Ecto neural progenitor cell (in vitro differentiated cells): ENCODE measurements around the gene E2F4.

Experiments used
- DNase-seq: peaks from one replicate; pipeline ENCODE4 v3.0.0-alpha.2; 2018; ENCODE audit warnings: low spot score

Gene E2F4

DNA sequence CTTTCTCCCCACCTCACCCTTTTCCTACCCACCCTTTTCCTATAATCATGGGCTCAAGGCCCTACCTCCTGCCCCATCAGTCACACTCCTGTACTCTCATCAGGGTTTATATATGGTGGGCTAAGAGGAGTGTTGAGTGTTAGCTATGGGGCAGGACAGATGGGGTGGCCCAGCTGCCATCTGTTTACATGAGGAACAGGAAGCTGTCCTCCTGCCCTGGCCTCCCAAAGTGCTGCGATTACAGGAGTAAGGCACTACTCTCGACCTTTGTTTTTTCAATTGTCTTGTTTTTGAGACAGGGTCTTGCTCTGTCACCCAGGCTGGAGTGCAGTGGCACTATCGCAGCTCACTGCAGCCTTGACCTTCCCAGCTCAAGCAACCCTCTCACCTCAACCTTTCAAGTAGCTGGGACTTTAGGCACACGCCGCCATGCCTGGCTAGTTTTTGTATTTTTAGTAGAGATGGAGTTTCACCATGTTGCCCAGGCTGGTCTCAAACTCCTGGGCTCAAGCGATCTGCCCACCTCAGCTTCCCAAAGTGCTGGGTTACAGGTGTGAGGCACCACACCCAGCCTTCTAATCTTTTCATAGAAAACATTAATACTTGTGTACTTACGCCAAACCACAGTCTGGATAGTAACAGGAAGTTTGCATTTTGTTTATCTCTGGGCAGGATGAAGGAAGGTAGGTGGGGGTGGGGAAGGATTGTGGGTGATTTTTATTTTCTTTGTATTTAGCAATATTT lies 33.9 kb upstream of the E2F4 start:
- DNase-seq = no peak

DNA sequence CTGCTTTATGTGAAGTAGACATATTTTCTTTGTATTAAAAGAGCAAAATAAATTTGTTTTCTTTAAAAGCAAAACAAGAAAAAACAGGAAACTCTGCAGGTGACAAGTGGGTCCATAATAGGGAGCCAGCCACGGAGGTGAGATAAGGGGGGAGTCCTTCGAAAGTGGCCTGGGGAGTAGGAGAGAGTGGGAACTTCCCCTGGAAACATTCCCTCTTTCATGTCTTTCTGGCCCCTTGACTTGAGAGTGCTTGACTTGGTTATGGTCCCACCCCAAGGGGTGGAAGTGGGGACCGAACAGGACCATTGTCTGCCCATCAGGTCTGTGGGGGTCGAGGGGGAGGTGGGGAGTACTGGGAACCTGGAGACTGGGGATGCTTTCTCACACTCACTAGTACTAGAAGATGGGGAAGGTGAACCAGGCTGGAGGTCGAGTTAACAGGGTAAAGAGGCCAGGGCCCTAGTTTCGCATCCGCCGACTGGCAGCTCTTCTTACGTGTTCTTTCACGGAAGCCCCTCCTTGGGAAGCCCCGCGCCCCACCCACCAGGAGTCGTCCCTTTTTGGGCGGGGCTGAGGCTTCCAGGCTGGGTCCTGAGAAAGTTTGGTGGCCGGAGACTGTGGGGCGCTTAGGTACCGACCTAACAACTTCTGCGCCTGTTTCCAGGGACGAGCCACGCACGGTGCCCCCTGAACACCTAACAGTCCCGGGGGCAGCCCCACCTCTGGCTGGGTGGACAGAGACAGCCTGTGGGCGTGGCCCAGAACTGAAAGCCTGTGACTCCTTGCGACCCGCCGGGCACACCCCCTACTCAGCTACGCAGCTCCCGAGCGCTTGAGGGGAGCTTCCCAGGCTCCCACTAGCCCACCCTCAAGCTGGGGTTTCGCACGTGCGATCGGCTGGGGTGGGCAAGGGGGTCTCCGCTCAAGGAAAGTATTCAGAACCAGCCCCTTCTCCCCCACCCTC lies 33.0 kb upstream of the E2F4 start:
- peak; percentile 63 for DNase-seq

DNA sequence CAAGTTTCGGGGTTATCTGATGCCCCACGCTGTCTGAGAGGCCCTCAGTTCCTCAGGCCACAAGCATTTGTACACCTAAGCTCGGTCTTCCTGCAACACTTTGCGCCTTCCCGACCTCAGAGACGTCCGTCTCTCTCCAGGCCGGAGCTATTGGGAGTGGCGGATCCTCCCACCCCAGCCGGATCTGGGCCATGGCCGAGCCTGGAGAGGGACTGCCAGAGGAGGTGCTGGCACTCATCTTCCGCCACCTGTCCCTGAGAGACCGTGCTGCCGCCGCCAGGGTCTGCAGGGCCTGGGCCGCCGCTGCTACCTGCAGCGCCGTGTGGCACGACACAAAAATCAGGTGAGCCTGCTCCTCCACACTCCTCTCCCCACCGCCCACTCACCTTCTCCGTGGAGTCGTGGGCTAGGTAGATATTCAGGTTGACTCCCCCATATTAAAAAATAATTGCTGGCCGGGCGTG lies 30.3 kb upstream of the E2F4 start:
- no peak for DNase-seq

DNA sequence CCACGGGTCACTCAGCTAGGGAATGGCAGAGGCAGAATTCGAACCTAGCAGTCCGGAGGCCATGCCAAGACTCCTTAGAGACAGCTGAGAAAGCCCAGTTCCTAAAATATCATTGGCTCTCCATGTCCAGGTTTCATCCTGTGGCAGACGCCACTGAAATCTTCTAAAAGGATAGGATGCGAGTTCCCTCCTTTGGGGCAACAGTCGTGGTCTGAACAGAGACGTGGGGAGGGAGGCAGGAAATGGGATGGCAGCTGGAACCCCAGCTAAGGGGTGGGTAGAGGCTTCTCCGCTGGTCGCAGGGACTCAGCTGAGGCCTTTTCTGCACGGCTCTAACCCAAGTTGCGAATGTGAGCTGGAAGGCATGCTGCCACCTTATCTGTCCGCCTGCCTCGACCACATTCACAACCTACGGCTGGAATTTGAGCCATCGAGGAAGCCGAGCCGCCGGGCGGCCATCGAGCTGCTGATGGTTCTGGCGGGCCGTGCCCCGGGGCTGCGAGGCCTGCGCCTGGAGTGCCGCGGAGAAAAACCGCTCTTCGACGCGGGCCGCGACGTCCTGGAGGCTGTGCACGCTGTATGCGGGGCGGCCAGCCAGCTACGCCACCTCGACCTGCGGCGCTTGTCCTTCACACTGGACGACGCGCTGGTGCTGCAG lies 29.3 kb upstream of the E2F4 start:
- peak; percentile 61 for DNase-seq

DNA sequence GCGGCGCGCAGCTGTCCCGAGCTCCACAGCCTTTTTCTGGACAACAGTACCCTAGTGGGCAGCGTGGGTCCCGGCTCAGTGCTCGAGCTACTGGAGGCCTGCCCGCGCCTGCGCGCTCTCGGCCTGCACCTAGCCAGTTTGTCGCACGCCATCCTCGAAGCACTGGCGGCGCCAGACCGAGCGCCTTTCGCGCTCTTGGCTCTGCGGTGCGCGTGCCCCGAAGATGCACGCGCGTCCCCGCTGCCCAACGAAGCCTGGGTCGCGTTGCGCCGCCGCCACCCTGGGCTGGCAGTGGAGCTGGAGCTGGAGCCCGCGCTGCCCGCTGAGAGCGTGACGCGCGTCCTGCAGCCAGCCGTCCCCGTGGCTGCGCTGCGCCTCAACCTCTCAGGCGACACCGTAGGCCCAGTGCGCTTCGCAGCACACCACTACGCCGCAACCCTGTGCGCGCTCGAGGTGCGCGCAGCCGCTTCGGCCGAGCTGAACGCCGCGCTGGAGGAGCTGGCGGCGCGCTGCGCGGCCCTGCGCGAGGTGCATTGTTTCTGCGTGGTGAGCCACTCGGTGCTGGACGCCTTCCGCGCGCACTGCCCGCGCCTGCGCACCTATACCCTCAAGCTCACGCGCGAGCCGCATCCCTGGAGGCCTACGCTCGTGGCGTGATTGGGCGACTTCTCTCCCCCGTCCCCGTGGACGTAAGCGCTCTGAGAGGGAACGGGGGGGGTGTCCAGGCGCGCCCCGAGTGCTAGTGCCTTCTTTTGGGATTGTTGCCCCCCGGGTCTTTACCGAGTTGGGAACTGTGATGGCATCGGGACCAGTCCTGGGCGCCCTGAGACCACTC lies 28.6 kb upstream of the E2F4 start:
- peak; percentile 72 for DNase-seq

DNA sequence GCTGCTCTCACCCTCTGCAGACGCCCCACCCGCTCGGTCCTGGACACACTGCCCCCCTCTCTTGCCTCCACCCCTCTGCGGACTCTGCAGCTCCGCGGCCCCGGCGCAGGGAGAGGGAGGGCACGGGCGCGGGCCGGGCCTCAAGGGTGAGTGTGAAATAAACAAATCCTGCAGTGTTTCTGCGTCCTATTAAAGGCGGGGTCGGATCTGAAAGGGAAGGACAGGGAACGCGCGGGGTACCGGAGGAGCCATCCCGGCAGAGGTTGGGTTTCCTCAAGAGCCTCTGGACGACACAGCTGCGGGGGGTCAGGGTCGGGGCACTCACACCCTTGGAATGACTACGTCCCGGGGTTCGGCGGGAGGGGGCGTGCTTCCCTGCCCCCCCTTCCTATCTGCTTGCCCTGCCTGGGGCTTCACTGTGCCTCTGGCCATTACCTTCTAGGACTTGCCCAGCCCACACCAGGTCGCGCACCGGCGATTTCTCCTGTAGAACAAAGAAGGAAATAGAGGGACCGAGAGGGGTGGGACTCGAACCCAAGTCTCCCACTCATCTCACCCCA lies 27.9 kb upstream of the E2F4 start:
- DNase-seq = no peak

DNA sequence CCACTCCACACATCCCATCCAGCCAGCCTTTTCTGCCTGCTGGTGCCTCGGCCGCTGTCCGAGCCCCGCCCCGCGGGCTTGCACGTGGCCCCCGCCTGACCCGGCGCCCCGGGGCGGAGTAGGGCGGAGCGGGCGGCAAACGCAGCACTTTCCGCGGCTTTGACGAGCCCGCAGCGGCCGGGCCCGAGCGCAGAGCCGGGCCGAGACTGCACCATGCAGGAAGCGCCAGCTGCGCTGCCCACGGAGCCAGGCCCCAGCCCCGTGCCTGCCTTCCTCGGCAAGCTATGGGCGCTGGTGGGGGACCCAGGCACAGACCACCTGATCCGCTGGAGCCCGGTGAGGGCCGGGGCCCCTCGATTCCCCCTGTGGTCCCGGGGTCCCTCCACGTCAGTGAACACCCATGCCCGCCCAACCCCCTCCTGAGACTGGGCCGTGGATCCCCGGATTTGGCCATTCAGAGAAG lies 27.3 kb upstream of the E2F4 start, which contains the start of gene HSF4:
HSF4 (plus strand) TSS at position 147 of the 463 bp plus-strand sequence; CDS start at position 214, 67 bp downstream.
- DNase-seq = peak; percentile 61

DNA sequence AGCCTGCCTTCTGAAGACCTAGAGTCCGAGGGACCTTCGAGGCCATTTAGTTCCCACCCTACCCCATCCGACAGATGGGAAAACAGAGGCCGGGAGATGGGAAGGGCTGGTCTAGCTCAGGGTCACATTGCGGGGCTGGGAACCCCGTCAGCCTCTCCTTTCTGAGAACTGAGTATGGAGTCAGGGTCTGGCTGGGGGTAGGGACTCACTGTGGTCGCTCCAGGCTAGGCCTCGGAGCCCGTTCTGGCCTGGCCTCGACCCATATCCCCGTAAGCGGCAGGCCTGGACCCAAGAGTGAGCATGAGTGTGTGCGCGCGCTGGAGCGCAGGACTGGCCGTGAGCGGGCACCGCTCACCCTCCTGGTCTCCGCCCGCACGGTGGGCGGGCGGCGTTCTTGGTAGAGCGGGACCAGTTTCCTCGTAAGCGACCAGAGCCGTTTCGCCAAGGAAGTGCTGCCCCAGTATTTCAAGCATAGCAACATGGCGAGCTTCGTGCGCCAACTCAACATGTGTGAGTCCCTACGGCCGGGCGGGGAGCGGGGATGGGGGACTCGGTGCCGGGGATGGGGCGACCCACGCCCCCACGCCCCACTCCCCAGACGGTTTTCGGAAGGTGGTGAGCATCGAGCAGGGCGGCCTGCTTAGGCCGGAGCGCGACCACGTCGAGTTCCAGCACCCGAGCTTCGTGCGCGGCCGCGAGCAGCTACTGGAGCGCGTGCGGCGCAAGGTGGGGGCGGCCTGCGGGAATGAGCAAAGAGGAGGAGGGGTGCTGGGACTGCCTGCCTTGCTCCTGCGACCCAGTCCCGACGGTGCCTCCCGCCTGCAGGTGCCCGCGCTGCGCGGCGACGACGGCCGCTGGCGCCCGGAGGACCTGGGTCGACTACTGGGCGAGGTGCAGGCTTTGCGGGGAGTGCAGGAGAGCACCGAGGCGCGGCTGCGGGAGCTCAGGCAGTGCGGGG lies 26.6 kb upstream of the E2F4 start:
- DNase-seq = peak; percentile 60

DNA sequence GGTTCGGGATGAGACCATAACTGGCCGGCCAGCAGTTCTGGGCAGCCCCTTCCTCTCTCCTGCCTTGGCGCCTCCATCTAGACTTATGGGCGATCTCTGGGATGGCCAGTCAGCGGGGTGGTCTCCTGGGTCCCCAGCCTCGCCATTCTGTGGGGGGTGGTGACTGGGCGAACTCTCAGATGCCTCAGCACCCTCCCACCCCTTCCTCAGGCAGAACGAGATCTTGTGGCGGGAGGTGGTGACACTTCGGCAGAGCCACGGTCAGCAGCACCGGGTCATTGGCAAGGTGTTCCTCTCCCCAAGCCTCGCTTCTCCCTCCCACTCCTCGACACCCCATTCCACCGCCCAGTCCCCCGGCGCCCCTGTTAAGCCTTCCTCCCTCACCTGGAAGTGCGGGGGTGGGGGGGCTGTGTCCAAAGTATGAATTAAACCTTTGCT lies 25.8 kb upstream of the E2F4 start:
- peak; percentile 48 for DNase-seq

DNA sequence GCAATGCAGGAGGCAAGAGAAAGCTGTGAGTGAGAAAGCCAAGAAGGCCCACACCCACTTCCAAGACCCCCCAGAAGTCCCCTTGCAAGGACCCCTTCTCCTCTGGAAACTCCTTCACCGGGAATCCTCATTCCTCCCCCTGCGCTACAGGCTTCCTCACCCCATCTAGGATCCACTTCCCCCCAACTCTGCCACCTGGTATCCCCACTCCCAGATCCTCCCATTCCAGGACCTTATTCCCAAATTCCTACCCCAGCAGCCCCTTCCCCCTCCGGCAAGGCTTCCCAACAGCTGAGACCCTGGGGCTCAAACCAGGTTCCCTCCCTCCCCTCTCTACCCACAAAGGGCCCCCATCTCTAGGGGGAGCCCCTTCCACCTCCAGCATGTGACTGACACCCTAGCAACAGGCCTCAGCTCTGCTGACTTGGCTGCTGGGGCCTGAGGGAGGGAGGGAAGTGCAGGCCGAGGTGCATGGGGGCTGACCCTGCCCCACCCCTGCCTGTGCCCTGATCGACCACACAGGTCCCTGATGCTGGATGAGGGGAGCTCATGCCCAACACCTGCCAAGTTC lies 25.3 kb upstream of the E2F4 start:
- DNase-seq = no peak

DNA sequence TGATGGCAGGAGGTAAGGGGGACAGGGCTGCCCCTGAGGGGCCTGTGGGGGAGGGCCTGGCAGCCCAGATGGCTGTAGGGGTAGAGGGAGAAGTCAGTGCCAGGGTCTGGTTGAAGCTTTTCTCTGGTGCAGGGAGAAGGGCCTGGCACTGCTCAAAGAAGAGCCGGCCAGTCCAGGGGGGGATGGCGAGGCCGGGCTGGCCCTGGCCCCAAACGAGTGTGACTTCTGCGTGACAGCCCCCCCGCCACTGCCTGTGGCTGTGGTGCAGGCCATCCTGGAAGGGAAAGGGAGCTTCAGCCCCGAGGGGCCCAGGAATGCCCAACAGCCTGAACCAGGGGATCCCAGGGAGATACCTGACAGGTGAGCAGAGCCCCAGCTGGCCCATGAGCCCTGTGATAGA lies 24.4 kb upstream of the E2F4 start:
- DNase-seq = no peak

DNA sequence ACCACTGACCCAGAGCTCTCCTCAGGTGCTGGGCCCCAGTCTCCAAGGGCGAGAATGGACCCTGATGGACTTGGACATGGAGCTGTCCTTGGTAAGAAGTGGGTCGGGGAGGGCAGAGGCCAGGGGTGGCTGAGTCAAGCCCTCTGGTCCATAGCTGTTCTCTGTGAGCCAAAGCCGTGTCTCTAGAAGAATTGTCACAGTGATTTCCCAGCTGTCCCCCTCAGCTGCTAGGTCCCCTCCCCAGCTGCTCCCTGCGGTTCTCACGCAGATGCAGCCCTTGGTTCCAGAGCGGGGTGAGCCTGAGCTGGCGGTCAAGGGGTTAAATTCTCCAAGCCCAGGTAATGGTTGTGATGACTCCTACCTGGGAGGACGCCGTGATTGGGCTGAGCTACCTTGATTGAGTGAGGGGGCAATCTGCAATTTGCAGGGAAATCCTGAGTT lies 22.9 kb upstream of the E2F4 start:
- no peak for DNase-seq

DNA sequence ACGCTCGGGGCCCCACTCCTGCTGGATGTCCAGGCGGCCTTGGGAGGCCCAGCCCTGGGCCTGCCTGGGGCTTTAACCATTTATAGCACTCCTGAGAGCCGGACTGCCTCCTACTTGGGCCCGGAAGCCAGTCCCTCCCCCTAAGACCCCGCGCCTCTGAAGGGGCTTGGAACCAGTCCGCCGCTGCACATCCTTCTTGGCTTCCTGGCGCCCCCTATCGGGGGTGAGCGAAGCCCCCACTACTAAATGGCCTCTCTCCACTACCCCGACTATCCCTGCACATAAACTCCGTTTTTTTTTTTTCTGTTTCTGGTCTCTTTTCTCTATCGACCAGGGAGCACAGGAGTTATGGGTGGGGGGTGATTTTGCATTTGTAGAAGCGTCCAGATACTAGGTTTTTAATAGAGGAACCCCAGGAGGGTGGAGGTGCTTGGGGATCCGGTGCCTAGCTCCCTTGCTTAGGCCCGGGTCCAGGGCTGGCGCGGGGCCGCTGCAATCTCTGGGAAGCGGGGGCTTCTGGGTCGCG lies 22.2 kb upstream of the E2F4 start:
- DNase-seq = peak; percentile 88

DNA sequence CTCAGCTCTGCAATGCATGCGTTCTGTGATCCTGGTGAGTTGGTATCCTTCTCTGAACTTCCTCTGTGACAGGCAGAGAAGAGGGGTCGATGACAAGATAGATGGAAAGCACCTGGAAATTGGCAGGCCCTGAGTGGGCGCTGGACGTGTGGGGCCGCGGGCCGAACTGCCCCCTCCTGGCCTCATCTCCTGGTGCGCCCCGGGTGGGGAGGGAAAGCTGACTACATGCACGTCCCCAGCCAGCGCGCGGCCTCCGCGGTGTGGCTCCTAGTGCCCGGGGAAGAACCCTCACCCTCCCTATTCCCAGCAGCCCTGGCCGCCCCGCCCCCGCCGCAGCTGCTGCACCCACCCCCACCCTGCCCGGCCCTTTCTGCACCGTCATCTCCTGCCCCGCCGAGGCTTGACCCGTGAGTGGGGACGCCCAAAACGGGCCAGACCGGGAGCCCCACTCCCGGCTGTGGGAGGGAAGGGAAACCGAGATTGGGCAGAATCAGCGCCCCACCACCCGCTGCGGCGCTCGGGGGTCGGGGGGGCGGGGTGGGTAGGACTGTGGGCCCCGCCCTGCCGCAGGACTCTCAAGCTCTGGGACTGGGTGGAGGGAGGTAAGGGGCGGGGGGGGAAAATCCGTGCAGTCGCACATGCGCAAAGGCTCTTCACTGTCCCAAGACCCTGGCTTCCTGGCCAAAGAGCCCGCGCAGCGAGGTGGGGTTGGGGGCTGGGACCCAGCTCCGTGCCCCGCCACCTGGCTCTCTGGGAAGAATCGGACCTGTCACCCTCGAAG lies 21.6 kb upstream of the E2F4 start, which contains the start of gene NOL3:
NOL3 (plus strand) TSS at position 371 of the 781 bp plus-strand sequence.
- DNase-seq = peak; percentile 90

DNA sequence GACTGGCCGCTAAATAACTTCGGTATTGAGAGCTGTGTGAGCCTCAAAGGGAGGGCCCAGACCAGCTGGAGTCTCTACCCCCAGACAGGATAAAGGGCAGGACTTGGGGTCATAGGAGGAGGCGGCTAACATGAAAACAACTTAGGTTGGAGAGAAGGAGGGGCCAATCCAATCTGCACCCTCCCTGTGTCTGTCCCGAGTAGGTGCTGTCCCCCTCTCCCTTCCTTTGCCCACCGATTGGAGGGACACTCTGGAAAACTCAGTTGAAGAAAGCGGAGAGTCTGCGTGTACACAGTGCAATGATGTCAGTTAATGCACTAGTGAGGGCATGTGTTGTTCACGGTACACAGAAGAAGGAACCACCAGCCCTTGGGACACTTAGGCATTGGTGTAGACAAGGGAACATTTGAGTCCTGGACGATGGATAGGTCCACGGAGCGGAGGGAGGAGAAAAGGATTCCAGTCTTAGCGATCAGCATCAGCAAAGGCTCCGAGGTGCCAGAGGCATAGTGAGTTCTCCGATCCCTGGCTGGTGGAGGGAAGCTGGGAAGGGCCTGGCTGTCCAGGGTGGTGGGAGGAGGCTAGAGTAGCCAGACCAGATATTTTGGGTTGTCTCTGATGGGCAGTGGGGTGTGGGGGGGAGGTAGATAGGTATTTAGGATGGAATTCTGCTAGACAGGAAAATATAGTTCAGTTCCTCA lies 20.9 kb upstream of the E2F4 start:
- DNase-seq = no peak

DNA sequence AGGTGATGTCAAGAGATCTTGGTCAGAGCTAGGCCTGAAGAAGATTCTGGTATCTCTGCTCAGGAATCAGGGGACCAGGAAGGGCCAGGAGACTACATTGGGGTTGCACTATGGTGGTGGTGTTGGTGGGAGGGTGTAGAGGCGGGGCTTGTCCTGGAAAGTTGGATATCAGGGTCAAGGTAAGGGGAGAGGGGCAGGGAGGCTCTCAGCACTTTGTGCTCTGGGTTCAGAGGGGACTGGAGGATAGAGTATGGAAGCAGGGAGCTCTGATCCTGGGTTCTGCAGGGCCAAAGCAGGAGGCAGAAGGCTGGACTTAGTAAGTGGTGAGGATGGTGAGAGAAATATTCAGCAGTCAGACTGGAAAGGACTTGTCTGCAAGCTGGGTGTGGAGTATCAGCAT lies 18.6 kb upstream of the E2F4 start:
- DNase-seq = no peak
